Activated CD4-positive, alpha-beta T cell treated with anti-CD3 and anti-CD28 coated beads, Interleukin-10, Interleukin-2, amounts not matched to agents 100 ng/mL and 50 ng/mL, durations not matched to agents 16 hours and 8 hours (primary cell): ENCODE results near the gene DOCK3.
"Not testable (repeated sequence)": the region's sequence is repeated elsewhere in the genome, so short reads cannot be mapped to it uniquely, and the experiment has no call there.

Source experiments
- DNase-seq: peaks from one replicate; pipeline ENCODE4 v3.0.0-alpha.2; 2020

DOCK3 gene

DNA sequence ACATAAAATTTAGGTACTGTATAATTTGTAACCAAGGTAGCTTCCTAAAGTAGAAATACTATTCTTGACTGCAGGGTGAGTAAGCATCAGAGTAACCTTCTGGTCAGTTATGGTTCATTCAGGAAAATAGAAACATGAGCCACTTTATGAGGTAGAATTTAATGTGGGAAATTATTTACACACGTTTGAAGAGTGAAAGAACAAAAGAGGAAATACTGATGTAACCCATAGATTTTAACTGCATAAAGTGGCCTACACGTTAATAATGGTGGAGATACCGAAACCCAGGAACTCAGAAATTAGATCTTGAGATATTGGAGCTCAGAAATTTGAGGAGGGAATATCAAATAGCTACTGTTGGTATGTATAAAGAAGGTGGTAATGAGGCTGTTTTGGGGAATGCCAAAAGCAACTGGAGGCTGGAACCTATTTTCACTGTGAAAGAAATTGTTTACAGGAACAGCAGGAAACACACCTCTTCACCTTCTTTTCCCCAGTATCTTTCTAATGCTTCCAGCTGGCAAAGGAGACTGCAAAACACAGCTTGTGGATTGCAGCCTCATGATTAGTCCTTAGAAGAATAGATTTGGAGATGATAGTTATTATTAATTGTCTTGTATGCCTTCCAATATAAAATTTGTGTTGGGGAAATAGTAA lies 216.1 kb downstream of the DOCK3 start:
- no peak for DNase-seq

GRCh38 chr3:50901097-50901496 lies 226.4 kb downstream of the DOCK3 start:
- not testable (repeated sequence) for DNase-seq

DNA sequence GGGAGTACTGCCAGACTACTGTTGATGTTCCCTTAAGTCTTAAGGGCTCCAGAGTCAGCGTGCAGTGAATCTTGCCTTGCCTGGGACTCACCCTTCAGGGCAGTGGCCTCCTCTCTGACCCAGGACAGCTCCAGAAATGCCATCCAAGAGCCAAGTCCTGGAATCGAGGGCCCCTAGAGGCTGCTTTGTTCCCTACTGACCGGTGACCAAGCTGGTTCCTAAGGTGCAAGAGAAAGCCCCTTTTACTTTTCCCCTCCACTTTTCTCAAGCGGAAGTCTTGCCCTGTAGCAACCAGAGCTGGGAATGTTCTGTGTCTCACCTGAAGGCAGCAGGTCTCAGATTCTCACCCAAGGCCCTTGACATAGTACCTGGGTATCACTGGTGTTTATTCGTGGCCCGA lies 238.0 kb downstream of the DOCK3 start:
- DNase-seq = no peak

DNA sequence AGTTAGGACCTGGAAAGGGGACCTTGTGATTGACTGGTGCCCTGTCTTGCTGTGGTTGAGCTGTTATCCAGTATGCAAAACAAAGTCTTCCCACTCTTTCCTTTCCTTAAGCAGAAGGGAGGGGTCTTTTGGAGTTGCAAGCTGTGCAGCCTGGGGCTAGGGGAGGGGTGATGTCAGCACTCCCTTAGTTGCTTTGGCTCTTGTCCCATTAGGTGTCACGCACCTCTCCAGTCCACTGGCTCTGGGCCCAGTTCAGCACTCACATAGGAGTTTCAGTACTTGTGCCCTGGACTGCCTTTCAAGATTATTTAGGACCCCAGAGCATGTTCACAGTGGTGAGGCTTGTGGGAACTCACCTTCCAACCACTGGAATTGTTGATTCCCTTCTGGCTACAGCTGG lies 238.5 kb downstream of the DOCK3 start:
- DNase-seq = no peak

GRCh38 chr3:50922071-50922470 lies 247.3 kb downstream of the DOCK3 start:
- DNase-seq = not testable (repeated sequence)

DNA sequence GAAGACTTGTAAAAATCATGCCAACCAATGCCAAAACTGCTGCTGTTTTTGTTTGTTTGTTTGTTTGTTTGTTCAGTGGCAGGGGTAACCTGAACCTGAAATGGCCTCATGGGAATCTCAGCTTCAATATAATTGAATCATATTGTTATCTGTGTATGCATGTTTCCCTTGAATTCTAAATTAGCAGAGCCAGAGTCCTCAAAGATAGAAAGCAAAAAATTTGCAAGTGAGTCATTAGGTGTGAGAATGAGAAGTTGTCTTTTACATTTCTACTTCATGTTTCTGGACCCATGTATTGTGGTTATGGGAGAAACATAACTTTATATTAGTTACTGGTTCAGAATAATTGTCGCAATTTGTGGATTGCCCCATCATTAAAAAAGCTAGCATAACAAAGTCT lies 249.2 kb downstream of the DOCK3 start:
- DNase-seq = no peak

- DNase-seq = no peak
These were observed 249.9 kb downstream of the DOCK3 start for GRCh38 chr3:50924638-50925037.

DNA sequence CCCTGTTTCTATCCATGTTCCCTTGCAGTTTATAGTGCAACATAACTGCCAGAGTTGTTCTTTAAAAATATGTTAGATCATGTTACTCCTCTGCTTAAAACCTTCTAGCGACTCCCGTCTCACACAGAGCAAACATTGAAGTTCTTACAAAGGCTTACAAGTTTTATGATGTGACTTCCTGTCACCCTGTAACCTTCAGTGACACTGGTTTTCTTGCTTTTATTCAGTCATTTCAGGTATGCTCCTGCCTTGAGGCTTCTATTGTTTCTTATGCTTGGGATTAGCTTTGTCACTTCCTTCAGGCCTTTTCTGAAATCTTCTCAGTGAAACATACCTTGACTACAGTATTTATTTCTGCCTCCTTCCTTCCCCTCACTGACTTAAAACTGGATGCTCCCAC lies 252.1 kb downstream of the DOCK3 start:
- DNase-seq = no peak

DNA sequence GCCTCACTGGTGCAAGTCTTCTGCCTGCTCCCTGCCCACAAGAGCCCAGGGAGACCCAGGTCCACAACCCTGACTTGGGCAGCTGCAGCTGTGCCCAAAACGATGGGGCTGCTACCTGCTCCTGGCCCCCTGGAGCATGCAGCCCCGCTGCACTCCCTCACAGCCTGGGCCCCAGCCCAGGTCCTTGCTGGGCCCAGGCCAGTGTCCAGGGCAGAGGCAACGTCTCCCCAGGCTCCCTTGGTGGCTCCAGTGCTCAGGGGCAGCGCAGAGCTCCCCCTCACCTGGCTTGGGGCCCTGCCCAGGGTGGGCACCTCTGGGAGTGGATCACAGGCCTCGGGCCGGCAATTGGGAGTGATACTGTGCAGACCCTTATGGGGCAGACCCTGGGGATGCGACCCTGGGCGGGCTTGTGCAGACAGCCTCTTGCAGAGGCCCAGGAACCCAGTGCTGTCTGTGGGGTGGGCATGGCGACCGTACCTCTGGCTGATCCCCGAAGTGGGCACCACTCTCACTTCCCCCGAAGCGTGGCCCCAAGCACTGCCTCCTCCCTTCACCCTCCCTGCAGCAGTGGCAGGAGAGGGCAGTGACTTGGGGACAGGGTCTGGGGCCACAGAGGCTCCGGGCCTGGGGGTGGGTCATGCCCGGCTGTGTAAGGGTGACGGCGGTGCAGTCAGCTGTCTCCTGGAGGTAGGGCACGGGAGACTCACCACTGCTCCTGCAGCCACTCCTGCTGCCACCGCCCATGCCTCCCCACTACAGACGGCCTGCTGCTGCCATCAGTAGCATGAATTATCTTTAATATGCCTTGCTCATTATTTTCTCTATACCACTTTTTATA lies 255.9 kb downstream of the DOCK3 start:
- DNase-seq = no peak

DNA sequence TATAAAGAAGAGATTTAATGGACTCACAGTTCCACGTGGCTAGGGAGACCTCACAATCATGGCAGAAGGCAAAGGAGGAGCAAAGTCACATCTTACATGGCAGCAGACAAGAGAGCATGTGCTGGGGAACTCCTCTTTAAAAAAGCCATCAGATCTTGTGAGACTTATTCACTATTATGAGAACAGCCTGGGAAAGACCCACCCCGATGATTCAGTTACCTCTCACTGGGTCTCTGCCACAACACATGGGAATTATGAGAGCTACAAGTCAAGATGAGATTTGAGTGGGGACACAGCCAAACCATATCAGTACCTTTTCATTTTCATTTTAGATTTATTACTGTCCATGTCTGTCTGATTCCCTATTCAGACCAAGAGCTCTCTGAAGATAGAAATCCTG lies 258.2 kb downstream of the DOCK3 start:
- DNase-seq = not testable (repeated sequence)

DNA sequence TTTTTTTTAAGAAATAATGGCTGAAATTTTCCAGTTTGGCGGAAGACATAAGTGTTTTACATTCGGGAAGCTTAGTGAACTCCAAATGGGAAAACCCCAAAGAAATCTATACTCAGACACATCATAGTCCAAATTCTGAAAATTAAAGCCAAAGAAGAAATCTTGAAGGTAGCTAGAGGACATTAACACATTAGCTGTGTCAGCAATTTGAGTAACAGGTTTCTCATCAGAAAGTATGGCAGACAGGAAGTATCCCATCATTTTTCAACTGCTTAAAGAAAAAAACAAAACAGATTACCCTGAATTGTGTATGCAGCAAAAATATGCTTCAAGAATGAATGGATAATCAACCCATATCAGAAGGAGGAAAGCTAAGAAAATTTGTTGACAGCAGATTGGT lies 261.7 kb downstream of the DOCK3 start:
- DNase-seq = no peak

- no peak for DNase-seq
These were observed 272.7 kb downstream of the DOCK3 start for GRCh38 chr3:50947419-50947818.

DNA sequence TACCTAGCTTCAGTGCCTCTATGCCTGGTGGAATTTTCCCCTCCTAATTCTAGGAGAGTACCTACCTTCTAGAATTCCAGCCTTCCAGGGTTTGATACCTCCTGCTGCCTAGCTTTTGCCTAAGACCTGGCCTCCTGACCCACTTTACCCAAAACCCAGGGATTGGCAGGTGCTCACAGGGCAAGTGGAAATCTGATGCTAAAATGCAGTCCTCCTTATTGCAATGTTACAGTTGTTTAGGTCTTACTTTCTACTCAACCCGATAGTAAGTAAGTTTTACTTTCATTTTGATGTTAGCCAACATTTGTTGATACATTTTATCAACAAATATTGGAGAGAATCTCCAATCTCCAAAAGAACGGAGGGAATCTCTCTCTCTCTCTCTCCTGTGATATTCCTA lies 275.9 kb downstream of the DOCK3 start:
- DNase-seq = peak; percentile 6

GRCh38 chr3:50953825-50954414 lies 279.2 kb downstream of the DOCK3 start:
- DNase-seq = no peak

DNA sequence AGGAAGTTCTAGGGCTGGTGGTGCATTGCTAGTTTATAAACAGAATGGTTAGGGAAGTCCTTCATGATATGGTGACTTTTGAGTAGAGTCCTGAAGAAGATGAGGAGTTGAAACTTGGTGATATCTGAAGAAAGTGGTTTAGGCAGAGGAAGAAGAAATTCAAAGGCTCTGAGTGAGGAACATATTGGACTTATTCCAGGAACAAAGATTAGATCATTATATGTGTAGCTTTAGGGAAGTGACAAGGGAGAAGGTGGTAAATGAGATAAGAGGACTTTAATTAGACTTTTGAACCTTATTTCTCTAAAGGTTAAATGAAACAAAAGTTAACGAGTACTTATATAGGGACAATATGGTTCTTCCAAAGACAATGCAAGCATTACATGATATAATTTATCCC lies 286.7 kb downstream of the DOCK3 start:
- DNase-seq = no peak

DNA sequence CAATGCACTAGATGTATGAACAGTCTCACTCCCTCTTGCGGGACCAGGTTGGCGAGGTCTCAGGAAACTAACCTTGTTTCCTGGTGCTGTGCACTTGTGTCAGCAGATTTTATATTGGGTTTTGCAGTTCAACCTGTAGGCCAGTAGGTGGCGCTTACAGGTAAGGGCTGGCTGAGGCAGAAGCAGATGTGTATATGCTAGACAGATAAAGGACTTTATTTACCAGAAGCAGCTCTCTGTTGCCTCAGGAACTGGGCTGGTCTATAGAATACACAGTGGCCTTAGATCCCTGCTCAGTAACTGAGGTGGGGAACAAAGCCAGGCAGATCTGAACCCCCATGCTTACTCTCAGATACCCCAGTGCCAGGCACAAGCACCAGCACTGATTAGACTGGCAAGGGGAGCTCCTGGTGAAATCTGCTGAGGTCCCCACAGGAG lies 296.8 kb downstream of the DOCK3 start:
- DNase-seq = peak; percentile 76

- no peak for DNase-seq
These were observed 297.3 kb downstream of the DOCK3 start for GRCh38 chr3:50972029-50972428.

DNA sequence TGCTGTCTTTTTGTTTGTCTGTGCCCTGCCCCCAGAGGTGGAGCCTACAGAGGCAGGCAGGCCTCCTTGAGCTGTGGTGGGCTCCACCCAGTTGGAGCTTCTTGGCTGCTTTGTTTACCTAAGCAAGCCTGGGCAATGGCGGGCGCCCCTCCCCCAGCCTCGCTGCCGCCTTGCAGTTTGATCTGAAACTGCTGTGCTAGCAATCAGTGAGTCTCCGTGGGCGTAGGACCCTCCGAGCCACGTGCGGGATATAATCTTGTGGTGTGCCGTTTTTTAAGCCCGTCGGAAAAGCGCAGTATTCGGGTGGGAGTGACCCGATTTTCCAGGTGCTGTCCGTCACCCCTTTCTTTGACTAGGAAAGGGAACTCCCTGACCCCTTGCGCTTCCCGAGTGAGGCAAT lies 303.9 kb downstream of the DOCK3 start:
- not testable (repeated sequence) for DNase-seq

GRCh38 chr3:50978991-50979667 lies 304.4 kb downstream of the DOCK3 start:
- no peak for DNase-seq

DNA sequence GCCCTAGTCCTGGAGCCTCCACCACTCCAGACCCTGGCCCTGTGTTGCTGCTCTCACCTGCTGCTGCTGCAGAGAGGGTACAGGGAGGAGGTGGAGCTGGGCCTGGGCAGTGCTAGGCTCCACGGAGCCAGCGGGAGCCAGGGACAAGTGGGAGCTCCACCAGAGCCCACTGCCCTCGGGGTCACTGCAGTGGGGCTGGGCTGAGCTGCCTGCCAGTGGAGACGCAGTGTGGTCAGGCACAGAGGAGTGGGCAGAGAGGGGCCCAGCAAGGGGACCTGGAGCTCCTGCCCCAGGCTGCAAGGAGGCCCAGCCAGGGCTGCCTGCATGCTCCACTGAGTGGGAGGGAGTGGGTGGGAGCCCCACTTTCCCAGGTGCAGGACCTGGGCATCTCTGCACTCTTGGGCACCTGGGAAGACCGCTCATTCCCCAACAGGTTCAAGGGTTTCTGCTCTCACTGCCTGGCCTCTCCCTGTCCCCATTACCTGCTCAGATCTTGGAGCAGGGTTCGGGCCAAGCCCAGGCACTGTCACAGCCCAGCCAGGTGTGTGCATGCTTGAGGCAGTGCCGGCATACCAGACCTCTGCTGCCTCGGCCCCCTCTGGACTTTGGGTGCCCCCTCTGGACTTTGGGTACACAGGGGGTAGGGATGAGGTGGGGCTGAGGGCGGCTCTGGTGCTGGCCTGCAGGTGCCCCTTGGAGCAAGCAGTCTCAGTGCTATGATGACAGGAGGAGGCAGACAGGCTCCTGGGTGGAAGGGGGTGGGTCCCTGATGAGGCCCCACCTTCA lies 308.0 kb downstream of the DOCK3 start:
- no peak for DNase-seq

DNA sequence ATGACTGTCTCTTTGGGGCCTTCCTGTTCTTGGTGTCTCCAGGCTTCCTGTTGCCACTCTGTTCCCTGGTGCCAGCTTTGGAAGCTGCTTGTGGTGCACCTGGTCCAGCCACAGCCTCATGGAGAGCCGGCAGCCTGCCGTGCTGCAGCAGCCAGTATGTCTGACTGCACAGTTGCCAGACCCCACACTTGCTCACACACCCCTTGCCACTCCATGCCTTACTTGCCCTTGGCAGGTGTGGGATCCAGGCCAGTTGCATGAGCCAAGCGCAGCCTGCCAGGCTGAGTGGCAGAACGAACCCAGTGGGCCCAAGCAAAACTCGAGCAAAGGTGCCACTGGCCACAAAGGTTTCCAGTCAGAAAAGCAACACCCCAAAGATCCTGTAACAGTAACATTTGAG lies 309.2 kb downstream of the DOCK3 start:
- no peak for DNase-seq

- no peak for DNase-seq
These were observed 311.2 kb downstream of the DOCK3 start for GRCh38 chr3:50985893-50986292.

- DNase-seq = no peak
These were observed 312.0 kb downstream of the DOCK3 start for GRCh38 chr3:50986726-50987125.
